Measurements from ENCODE around the gene SPATA3. TPM values are rescaled to one million over a fixed set of nuclear protein-coding genes. Genes with fewer than 3 reads are reported as not detected.

SPATA3 gene
- polyA plus RNA-seq, 1 donor (not counting 4 experiments of a cell fraction or from before 2014, with no cell fraction given) = not detected

GRCh38 chr2:231011526-231011925 lies 15.6 kb downstream of the SPATA3 start:
- Histone ChIP-seq H3K4me3 (ENCODE audit: control insufficient read depth in 2 of 3, extremely low read depth in 1 of 3, insufficient read depth in 2 of 3, low read depth in 1 of 3, low read length in 3 of 3) (no peak overlapping the region), H3K36me3 (ENCODE audit: control insufficient read depth in 2 of 2, extremely low read depth in 1 of 2, insufficient read depth in 2 of 2, low read length in 2 of 2) (no peaks in the 10 kb centered on the region), H3K9me3 (ENCODE audit: control insufficient read depth, low read depth, low read length) (no peaks in the 10 kb centered on the region), H3K27ac (ENCODE audit: control insufficient read depth, insufficient read depth, low read length) (no peak overlapping the region), H3K4me1 (ENCODE audit: control insufficient read depth, extremely low read depth, insufficient read depth, low read length) (no peaks in the 10 kb centered on the region), H2AFZ (ENCODE audit: control insufficient read depth, low read length) (no peak overlapping the region), H3K27me3 (ENCODE audit: control insufficient read depth, extremely low read depth, insufficient read depth, low read length) (peaks cover 19% of the 10 kb centered on the region), H3K9ac (ENCODE audit: control insufficient read depth, extremely low read depth, insufficient read depth, low read length) (no peak overlapping the region), H3K79me2 (ENCODE audit: control insufficient read depth, insufficient read depth, low read length) (no peaks in the 10 kb centered on the region), H3K9me1 (ENCODE audit: control insufficient read depth, extremely low read depth, insufficient read depth, low read length) (no peaks in the 10 kb centered on the region), H3K4me2 (ENCODE audit: control insufficient read depth, extremely low read depth, insufficient read depth, low read depth, low read length) (no peak overlapping the region), H4K20me1 (ENCODE audit: control insufficient read depth, extremely low read depth, insufficient read depth, low read length) (no peaks in the 10 kb centered on the region)
- FAIRE-seq (no peak), DNase-seq (ENCODE audit: low read depth, low spot score) (no peak)
- TF ChIP-seq CTCF (optimal IDR thresholded peaks at IDR 0.05 in 1 of 3, IDR thresholded peaks at IDR 0.05 in 1 of 3, conservative IDR thresholded peaks at IDR 0.05 in 1 of 3; ENCODE audit: extremely low read depth in 1 of 3, insufficient read depth in 2 of 3, low read length in 3 of 3) = no peak
- TF ChIP-seq EZH2 (IDR thresholded peaks at IDR 0.05; ENCODE audit: low read length) = no peak
- dilution Hi-C loops (cut with MboI; ENCODE audit: extremely low pct_ligation_motif_present, low sequenced_read_pairs) = no loop called here

- H3K9me3 ChIP-seq (ENCODE audit: control insufficient read depth, low read depth, low read length) = no peaks in the 10 kb centered on the region
- FAIRE-seq (no peak), DNase-seq (ENCODE audit: low read depth, low spot score) (no peak)
- no peak overlapping the region for H3K4me2 ChIP-seq (ENCODE audit: control insufficient read depth, extremely low read depth, insufficient read depth, low read depth, low read length)
- no peaks in the 10 kb centered on the region for H3K79me2 ChIP-seq (ENCODE audit: control insufficient read depth, insufficient read depth, low read length)
- H3K4me1 ChIP-seq (ENCODE audit: control insufficient read depth, extremely low read depth, insufficient read depth, low read length) = no peaks in the 10 kb centered on the region
- no peak overlapping the region for H3K4me3 ChIP-seq (ENCODE audit: control insufficient read depth in 2 of 3, extremely low read depth in 1 of 3, insufficient read depth in 2 of 3, low read depth in 1 of 3, low read length in 3 of 3)
- TF ChIP-seq EZH2 (IDR thresholded peaks at IDR 0.05; ENCODE audit: low read length) (no peak), CTCF (optimal IDR thresholded peaks at IDR 0.05 in 1 of 3, IDR thresholded peaks at IDR 0.05 in 1 of 3, conservative IDR thresholded peaks at IDR 0.05 in 1 of 3; ENCODE audit: extremely low read depth in 1 of 3, insufficient read depth in 2 of 3, low read length in 3 of 3) (no peak)
- dilution Hi-C loops (cut with MboI; ENCODE audit: extremely low pct_ligation_motif_present, low sequenced_read_pairs) = no loop called here
- H3K9ac ChIP-seq (ENCODE audit: control insufficient read depth, extremely low read depth, insufficient read depth, low read length) = no peak overlapping the region
- no peaks in the 10 kb centered on the region for H3K9me1 ChIP-seq (ENCODE audit: control insufficient read depth, extremely low read depth, insufficient read depth, low read length)
- no peaks in the 10 kb centered on the region for H4K20me1 ChIP-seq (ENCODE audit: control insufficient read depth, extremely low read depth, insufficient read depth, low read length)
- no peaks in the 10 kb centered on the region for H3K36me3 ChIP-seq (ENCODE audit: control insufficient read depth in 2 of 2, extremely low read depth in 1 of 2, insufficient read depth in 2 of 2, low read length in 2 of 2)
- no peak overlapping the region for H3K27ac ChIP-seq (ENCODE audit: control insufficient read depth, insufficient read depth, low read length)
- H3K27me3 ChIP-seq (ENCODE audit: control insufficient read depth, extremely low read depth, insufficient read depth, low read length) = peaks cover 16% of the 10 kb centered on the region
- H2AFZ ChIP-seq (ENCODE audit: control insufficient read depth, low read length) = no peak overlapping the region
These were observed 16.5 kb downstream of the SPATA3 start for GRCh38 chr2:231012463-231012862.

All from keratinocyte (primary cell).